H1 (cell line): ENCODE measurements around the gene EZH2. TPM values are rescaled to one million over a fixed set of nuclear protein-coding genes. Genes with fewer than 3 reads are reported as not detected.

Experiments used
- CTCF ChIA-PET: fragments of 300-600 bp; sonication (Branson Sonifier 250); formaldehyde crosslinking; loops from one replicate; lab custom pipeline; 2021; ENCODE audit not compliant: partially characterized antibody; lab: Charles Lee
- POLR2A ChIA-PET: fragments of 300-600 bp; sonication (Branson Sonifier 250); formaldehyde crosslinking; loops from one replicate; lab custom pipeline; 2021; ENCODE audit warnings: inconsistent platforms; ENCODE audit not compliant: partially characterized antibody; lab: Charles Lee
- DNase-seq, 2 experiments: peaks; one replicate each; pipeline versions ENCODE4 v3.0.0 to v3.0.0-alpha.2; 2010 to 2022; ENCODE audit warnings: low spot score in 2 of 2, low read depth in 1 of 2, mixed read lengths in 1 of 2
- FAIRE-seq: peaks from 2 replicates; lab custom pipeline; 2011; peaks lifted over from hg19 to GRCh38; lab: Jason Lieb, UNC
- H2AFZ ChIP-seq: 2 replicates; pipeline ENCODE4 v1.8.1; 2012; ENCODE audit warnings: low read length, inconsistent platforms
- H2AK5ac ChIP-seq: 2 replicates; pipeline ENCODE4 v1.6.1; 2013; ENCODE audit warnings: low read depth, low read length
- H2BK120ac ChIP-seq: replicated peaks from 2 replicates; pipeline ENCODE3; 2013; ENCODE audit warnings: low read depth, low read length, inconsistent platforms
- H2BK12ac ChIP-seq: 2 replicates; pipeline ENCODE4 v1.6.1; 2013; ENCODE audit warnings: low read depth, low read length
- H2BK15ac ChIP-seq: 2 replicates; pipeline ENCODE4 v1.6.1; 2013; ENCODE audit warnings: low read length
- H2BK20ac ChIP-seq: 2 replicates; pipeline ENCODE4 v1.6.1; 2013; ENCODE audit warnings: low read length
- H2BK5ac ChIP-seq: 2 replicates; pipeline ENCODE4 v1.6.1; 2013; ENCODE audit warnings: low read depth, low read length
- H3K14ac ChIP-seq: 2 replicates; pipeline ENCODE4 v1.6.1; 2013; ENCODE audit warnings: inconsistent platforms; ENCODE audit not compliant: insufficient read length
- H3K18ac ChIP-seq: 2 replicates; pipeline ENCODE4 v1.6.1; 2013; ENCODE audit warnings: low read length; ENCODE audit errors: extremely low read depth
- H3K23ac ChIP-seq: 2 replicates; pipeline ENCODE4 v1.6.1; 2013; ENCODE audit warnings: inconsistent platforms; ENCODE audit not compliant: insufficient read length
- H3K23me2 ChIP-seq: 2 replicates; pipeline ENCODE4 v1.6.1; 2013; ENCODE audit warnings: low read depth, low read length
- H3K27ac ChIP-seq: 2 replicates; pipeline ENCODE4 v1.6.1; 2011; ENCODE audit warnings: low read depth, low read length, inconsistent platforms
- H3K27me3 ChIP-seq, 4 experiments: replicated peaks in 1 of 4; 1 replicate in 1 of 4; 2 replicates in 3 of 4; pipeline versions ENCODE4 v1.6.1 to v1.8.1; 2011 to 2013; ENCODE audit warnings: low read length in 3 of 4, mild to moderate bottlenecking in 3 of 4, inconsistent platforms in 2 of 4, mixed read lengths in 2 of 4, moderate library complexity in 1 of 4; ENCODE audit not compliant: control insufficient read depth in 3 of 4, insufficient read depth in 3 of 4; ENCODE audit errors: extremely low read depth in 1 of 4
- H3K36me3 ChIP-seq, 4 experiments: 2 replicates each; pipeline versions ENCODE4 v1.6.1 to v1.8.1; 2011 to 2013; ENCODE audit warnings: mild to moderate bottlenecking in 4 of 4, low read length in 3 of 4, moderate library complexity in 2 of 4, control low read depth in 1 of 4, inconsistent platforms in 1 of 4; ENCODE audit not compliant: insufficient read depth in 4 of 4, control insufficient read depth in 2 of 4
- H3K4ac ChIP-seq: replicated peaks from 2 replicates; pipeline ENCODE3; 2013; ENCODE audit warnings: low read length, low read depth, mixed read lengths, inconsistent platforms; ENCODE audit not compliant: insufficient read length
- H3K4me1 ChIP-seq, 4 experiments: replicated peaks in 1 of 4; 1 replicate in 1 of 4; 2 replicates in 3 of 4; pipeline versions ENCODE4 v1.6.1 to v1.8.1; 2011 to 2013; ENCODE audit warnings: low read length in 3 of 4, inconsistent platforms in 2 of 4, mixed read lengths in 1 of 4; ENCODE audit not compliant: insufficient read depth in 4 of 4, control insufficient read depth in 3 of 4
- H3K4me2 ChIP-seq, 2 experiments: 2 replicates each; pipeline versions ENCODE4 v1.6.1 to v1.8.1; 2011 to 2013; ENCODE audit warnings: low read depth in 2 of 2, low read length in 2 of 2, control low read depth in 1 of 2, inconsistent platforms in 1 of 2, mild to moderate bottlenecking in 1 of 2; ENCODE audit not compliant: insufficient read depth in 1 of 2
- H3K4me3 ChIP-seq, 4 experiments: fragments of 200-600, 300-600 bp in 1 of 4; sonication (generic), shearing (Covaris generic), sonication (Bioruptor Twin) in 1 of 4; 2 replicates each; pipeline versions ENCODE4 v1.5.1 to v1.8.1; 2011 to 2016; ENCODE audit warnings: low read length in 4 of 4, low read depth in 3 of 4, control low read depth in 2 of 4, inconsistent platforms in 2 of 4, mild to moderate bottlenecking in 2 of 4, mixed read lengths in 1 of 4, moderate library complexity in 1 of 4; ENCODE audit not compliant: insufficient read depth in 2 of 4; ENCODE audit errors: extremely low read depth in 1 of 4
- H3K56ac ChIP-seq: replicated peaks from 2 replicates; pipeline ENCODE3; 2013; ENCODE audit warnings: low read depth, mild to moderate bottlenecking, mixed read lengths, low read length, inconsistent platforms; ENCODE audit not compliant: insufficient read length
- H3K79me1 ChIP-seq: 2 replicates; pipeline ENCODE4 v1.6.1; 2013; ENCODE audit warnings: low read depth, low read length, control low read depth
- H3K79me2 ChIP-seq, 2 experiments: 2 replicates each; pipeline versions ENCODE4 v1.6.1 to v1.8.1; 2012 to 2013; ENCODE audit warnings: low read length in 2 of 2, mild to moderate bottlenecking in 2 of 2, inconsistent platforms in 1 of 2; ENCODE audit not compliant: insufficient read depth in 2 of 2, control insufficient read depth in 1 of 2
- H3K9ac ChIP-seq, 4 experiments: replicated peaks in 1 of 4; 1 replicate in 1 of 4; 2 replicates in 3 of 4; pipeline versions ENCODE4 v1.6.1 to v1.8.1; 2011 to 2013; ENCODE audit warnings: low read depth in 3 of 4, low read length in 3 of 4, control low read depth in 2 of 4, mild to moderate bottlenecking in 2 of 4, moderate library complexity in 2 of 4, inconsistent platforms in 1 of 4; ENCODE audit errors: extremely low read depth in 1 of 4
- H3K9me3 ChIP-seq, 2 experiments: 2 replicates each; pipeline versions ENCODE4 v1.6.1 to v1.8.1; 2012 to 2013; ENCODE audit warnings: mild to moderate bottlenecking in 2 of 2, moderate library complexity in 2 of 2, control low read depth in 1 of 2, inconsistent platforms in 1 of 2, low read depth in 1 of 2, low read length in 1 of 2, mixed read lengths in 1 of 2; ENCODE audit not compliant: insufficient read depth in 2 of 2
- H4K20me1 ChIP-seq, 2 experiments: replicated peaks in 1 of 2; 2 replicates each; pipeline versions ENCODE3 to v1.8.1; 2011 to 2013; ENCODE audit warnings: inconsistent platforms in 2 of 2, low read length in 2 of 2, mild to moderate bottlenecking in 1 of 2; ENCODE audit not compliant: insufficient read depth in 2 of 2, control insufficient read depth in 1 of 2
- H4K5ac ChIP-seq: 2 replicates; pipeline ENCODE4 v1.6.1; 2013; ENCODE audit warnings: low read length, low read depth, mixed read lengths, inconsistent platforms; ENCODE audit not compliant: insufficient read length
- H4K8ac ChIP-seq: 2 replicates; pipeline ENCODE4 v1.8.0; 2013; ENCODE audit warnings: mild to moderate bottlenecking, moderate library complexity, low read length, inconsistent platforms; ENCODE audit not compliant: insufficient read depth; ENCODE audit errors: extremely low read depth
- H4K91ac ChIP-seq: replicated peaks from 2 replicates; pipeline ENCODE3; 2013; ENCODE audit warnings: low read length, mixed read lengths, inconsistent platforms; ENCODE audit not compliant: insufficient read length
- CBX5 ChIP-seq: fragments of 300-800, 300-1000 bp; sonication (generic); IDR thresholded peaks from 2 replicates; pipeline ENCODE4 v1.7.1; 2016; ENCODE audit warnings: antibody characterized with exemption, low read length, low read depth
- CBX8 ChIP-seq: fragments of 300-800, 300-1000 bp; sonication (generic); IDR thresholded peaks from 2 replicates; pipeline ENCODE4 v1.7.1; 2016; ENCODE audit warnings: low read depth, low read length, borderline replicate concordance
- CHD2 ChIP-seq: IDR thresholded peaks from 2 replicates; pipeline ENCODE4 v1.6.1; 2012; ENCODE audit warnings: low read length, improper control_type of control experiment
- HDAC6 ChIP-seq: IDR thresholded peaks from one replicate; pipeline ENCODE4 v1.7.1; 2012; ENCODE audit warnings: low read depth, mild to moderate bottlenecking, inconsistent platforms, low read length, moderate library complexity
- JUN ChIP-seq: IDR thresholded peaks from 2 replicates; pipeline ENCODE4 v1.6.1; 2011; ENCODE audit warnings: low read depth, mild to moderate bottlenecking, improper control_type of control experiment, low read length
- NANOG ChIP-seq: IDR thresholded peaks from 2 replicates; pipeline ENCODE4 v1.6.1; 2011; ENCODE audit warnings: low read length, low read depth, mild to moderate bottlenecking, inconsistent platforms; ENCODE audit not compliant: insufficient read depth, poor library complexity, severe bottlenecking
- RAD21 ChIP-seq, 2 experiments: IDR thresholded peaks in 1 of 2; conservative IDR thresholded peaks in 1 of 2; 2 replicates each; pipeline ENCODE4 v1.6.1; 2011; ENCODE audit warnings: low read depth in 2 of 2, low read length in 2 of 2, improper control_type of control experiment in 1 of 2, inconsistent platforms in 1 of 2, mild to moderate bottlenecking in 1 of 2, moderate library complexity in 1 of 2
- RFX5 ChIP-seq: IDR thresholded peaks from 2 replicates; pipeline ENCODE4 v1.6.1; 2011; ENCODE audit warnings: low read depth, low read length, improper control_type of control experiment, borderline replicate concordance
- RNF2 ChIP-seq: fragments of 200-900, 300-1000 bp; sonication (generic); IDR thresholded peaks from 2 replicates; pipeline ENCODE4 v1.7.1; 2016; ENCODE audit warnings: borderline replicate concordance, low read depth, mild to moderate bottlenecking, antibody characterized with exemption, low read length; ENCODE audit not compliant: poor library complexity, severe bottlenecking; ENCODE audit errors: missing control alignments
- SIRT6 ChIP-seq: IDR thresholded peaks from one replicate; pipeline ENCODE4 v1.7.1; 2012; ENCODE audit warnings: low read length, inconsistent platforms
- SRF ChIP-seq: IDR thresholded peaks from 2 replicates; pipeline ENCODE4 v1.6.1; 2011; ENCODE audit warnings: mild to moderate bottlenecking, low read depth, low read length, moderate library complexity
- TCF12 ChIP-seq: IDR thresholded peaks from 2 replicates; pipeline ENCODE4 v1.6.1; 2011; ENCODE audit warnings: low read depth, mild to moderate bottlenecking, low read length
- WGBS, 2 experiments: shearing (Covaris generic) in 1 of 2; methylation state at CpG; one replicate each; pipeline versions ENCODE4 v1.1.6 to v1.1.7; 2013 to 2015; ENCODE audit warnings: low lambda C conversion rate in 2 of 2, mixed read lengths in 2 of 2, inconsistent platforms in 1 of 2, low coverage in 1 of 2, missing lambda C conversion rate in 1 of 2; ENCODE audit not compliant: insufficient replicate concordance in 2 of 2, insufficient coverage in 1 of 2, insufficient read length in 1 of 2; ENCODE audit errors: extremely low coverage in 1 of 2, missing lambda C conversion rate in 1 of 2; 5-methylcytosine and 5-hydroxymethylcytosine counted together
- polyA plus RNA-seq, 7 experiments: library from polyadenylated mRNA; depleted of rRNA in 3 of 7; stranded (reverse) in 5 of 7; unstranded in 2 of 7; fragments of >200 nt in 5 of 7; fragments of 200-250 nt in 2 of 7; gene quantifications; 1 replicate in 5 of 7; 2 replicates in 1 of 7; 4 replicates in 1 of 7; pipeline versions ENCODE4 v1.2.1 to v1.2.3, GENCODE V29; 2011 to 2013; ENCODE audit warnings: missing spikeins in 2 of 7, mixed read lengths in 2 of 7
- total RNA-seq: library from RNA; stranded (reverse); fragmentation: NEBNext Ultra II Directional; extraction: Animal tissue kit (Norgen Biotek cat#: 25700); gene quantifications from 2 replicates; pipeline ENCODE4 v1.2.1, GENCODE V29; 2021

The EZH2 gene
- total and polyA plus RNA-seq, 2 of the 8 experiments (the other 6 are each of a cell fraction or from before 2014, with no cell fraction given) = 28.9 to 49.0 TPM

DNA sequence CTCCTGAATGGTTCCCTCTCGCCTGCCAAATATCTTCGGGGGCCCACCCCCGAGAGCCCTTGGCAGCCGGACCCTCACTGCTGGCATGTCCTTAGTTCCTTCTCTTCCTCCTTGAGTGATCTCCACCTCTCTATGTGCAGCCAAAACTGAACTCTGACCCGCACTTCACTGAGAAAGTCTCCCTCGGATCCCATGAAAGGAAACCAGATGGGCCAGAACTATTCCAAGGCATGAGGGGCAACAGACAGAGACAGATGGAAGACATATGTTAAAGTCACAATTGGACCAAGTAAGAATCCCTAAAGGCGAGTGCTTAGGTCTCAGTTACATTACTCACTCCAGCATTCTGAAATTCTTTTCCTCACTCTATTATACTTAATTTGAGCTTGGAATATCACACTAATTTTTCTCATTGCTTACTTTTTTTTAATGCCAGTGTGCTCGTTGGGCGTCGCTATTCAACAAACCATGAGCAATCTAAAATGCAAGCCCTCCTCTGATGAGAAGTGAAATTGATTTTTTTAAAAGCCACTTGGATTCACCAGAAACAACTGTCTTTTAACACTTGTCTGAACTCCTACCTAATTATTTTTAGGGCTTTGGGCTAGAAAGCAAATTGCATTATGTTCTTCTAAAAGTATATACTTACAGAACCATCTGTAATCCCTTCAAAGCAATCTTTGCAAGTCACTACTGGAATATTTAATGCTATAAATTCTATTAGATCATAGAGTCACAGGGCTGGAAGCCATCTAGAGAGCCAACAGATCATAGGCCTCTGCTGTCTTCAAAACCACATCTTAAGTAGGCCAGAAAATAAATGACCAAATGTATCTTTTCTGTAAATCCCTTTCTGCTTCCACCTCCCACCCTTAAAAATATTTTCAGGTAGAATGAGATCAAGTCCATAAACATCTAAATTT is 43.3 kb upstream of the EZH2 start:
- H4K91ac ChIP-seq = no peak overlapping the region
- H3K36me3 ChIP-seq = no peaks in the 10 kb centered on the region
- H2AFZ ChIP-seq = no peak overlapping the region
- no peak overlapping the region for H3K4me2 ChIP-seq
- no peak overlapping the region for H3K18ac ChIP-seq
- no peaks in the 10 kb centered on the region for H3K4me1 ChIP-seq
- no peak overlapping the region for H2BK20ac ChIP-seq
- no peaks in the 10 kb centered on the region for H3K79me2 ChIP-seq
- H2AK5ac ChIP-seq = no peak overlapping the region
- H4K20me1 ChIP-seq = no peaks in the 10 kb centered on the region
- no peak overlapping the region for H4K5ac ChIP-seq
- H3K27ac ChIP-seq = no peak overlapping the region
- no peak overlapping the region for H2BK120ac ChIP-seq
- no peak overlapping the region for H2BK15ac ChIP-seq
- no peaks in the 10 kb centered on the region for H3K27me3 ChIP-seq
- H3K23ac ChIP-seq = no peak overlapping the region
- H2BK5ac ChIP-seq = no peak overlapping the region
- WGBS, 2 experiments = 86% methylated on average over 10 of the region's 10 CpGs; no CpG with 5 or more reads in 1 of the 2 experiments
- H3K4ac ChIP-seq = no peak overlapping the region
- H2BK12ac ChIP-seq = no peak overlapping the region
- no peak overlapping the region for H4K8ac ChIP-seq
- CTCF ChIA-PET = no interaction called here
- TF ChIP-seq HDAC6 (no peak), RFX5 (no peak), NANOG (no peak), SRF (no peak), CBX8 (no peak), JUN (no peak), TCF12 (no peak), CBX5 (no peak), RAD21 (IDR thresholded peaks at IDR 0.05 in 1 of 2, conservative IDR thresholded peaks at IDR 0.05 in 1 of 2; ENCODE audit: low read depth in 2 of 2, low read length in 2 of 2) (no peak), CHD2 (no peak), SIRT6 (no peak), RNF2 (no peak)
- no peak overlapping the region for H3K56ac ChIP-seq
- no peaks in the 10 kb centered on the region for H3K23me2 ChIP-seq
- H3K9ac ChIP-seq = no peak overlapping the region
- no peaks in the 10 kb centered on the region for H3K9me3 ChIP-seq
- POLR2A ChIA-PET = no interaction called here
- H3K14ac ChIP-seq = no peak overlapping the region
- H3K79me1 ChIP-seq = no peaks in the 10 kb centered on the region
- no peak for FAIRE-seq
- H3K4me3 ChIP-seq = no peak overlapping the region
- no peak for DNase-seq
